Measurements from ENCODE around the gene SRRD. TPM values are rescaled to one million over a fixed set of nuclear protein-coding genes. Genes with fewer than 3 reads are reported as not detected.

The SRRD gene
- total and polyA plus RNA-seq, 2 of the 8 experiments (the other 6 are each of a cell fraction or from before 2014, with no cell fraction given) = 17.1 to 25.3 TPM

GRCh38 chr22:26457661-26458272, 25.9 kb upstream of the SRRD start:
- no peak overlapping the region for H4K91ac ChIP-seq (replicated peaks; ENCODE audit: insufficient read length, low read length)
- H2BK20ac ChIP-seq (ENCODE audit: low read length) = no peak overlapping the region
- no peaks in the 10 kb centered on the region for H3K27me3 ChIP-seq (replicated peaks in 1 of 4; ENCODE audit: control insufficient read depth in 3 of 4, extremely low read depth in 1 of 4, insufficient read depth in 3 of 4, low read length in 3 of 4)
- H4K20me1 ChIP-seq (replicated peaks in 1 of 2; ENCODE audit: control insufficient read depth in 1 of 2, insufficient read depth in 2 of 2, low read length in 2 of 2) = peaks cover 4 to 5% of the 10 kb centered on the region in 2 experiments
- H3K4me1 ChIP-seq (replicated peaks in 1 of 4; ENCODE audit: control insufficient read depth in 3 of 4, insufficient read depth in 4 of 4, low read length in 3 of 4) = no peaks in the 10 kb centered on the region
- H3K18ac ChIP-seq (ENCODE audit: extremely low read depth, low read length) = no peak overlapping the region
- H3K4me3 ChIP-seq (ENCODE audit: extremely low read depth in 1 of 4, insufficient read depth in 2 of 4, low read depth in 3 of 4, low read length in 4 of 4) = no peak overlapping the region
- no peaks in the 10 kb centered on the region for H3K9me3 ChIP-seq (ENCODE audit: insufficient read depth in 2 of 2, low read depth in 1 of 2, low read length in 1 of 2)
- H3K4me2 ChIP-seq (ENCODE audit: insufficient read depth in 1 of 2, low read depth in 2 of 2, low read length in 2 of 2) = no peak overlapping the region
- H2BK15ac ChIP-seq (ENCODE audit: low read length) = no peak overlapping the region
- no peak overlapping the region for H3K56ac ChIP-seq (replicated peaks; ENCODE audit: insufficient read length, low read depth, low read length)
- ChIA-PET POLR2A (ENCODE audit: partially characterized antibody) (interaction anchor here (1.1 to 1.2 kb wide), 2 partner anchors 28 to 52 kb away, joined by 3 read pairs; no protein-coding TSS in a partner anchor), CTCF (ENCODE audit: partially characterized antibody) (interaction anchor here (0.6 to 3.3 kb wide), 2 partner anchors 91 to 109 kb away, joined by 3 to 15 read pairs; no protein-coding TSS in a partner anchor)
- H3K23ac ChIP-seq (ENCODE audit: insufficient read length) = no peak overlapping the region
- 97% methylated on average over 26 of the region's 26 CpGs; no CpG with 5 or more reads in 1 of the 2 experiments for WGBS, 2 experiments (ENCODE audit: extremely low coverage in 1 of 2, insufficient coverage in 1 of 2, insufficient read length in 1 of 2, insufficient replicate concordance in 2 of 2, low coverage in 1 of 2, low lambda C conversion rate in 2 of 2, missing lambda C conversion rate in 1 of 2)
- no peaks in the 10 kb centered on the region for H3K23me2 ChIP-seq (ENCODE audit: low read depth, low read length)
- no peak overlapping the region for H3K9ac ChIP-seq (replicated peaks in 1 of 4; ENCODE audit: extremely low read depth in 1 of 4, low read depth in 3 of 4, low read length in 3 of 4)
- H2AK5ac ChIP-seq (ENCODE audit: low read depth, low read length) = no peak overlapping the region
- no peak overlapping the region for H3K4ac ChIP-seq (replicated peaks; ENCODE audit: insufficient read length, low read depth, low read length)
- FAIRE-seq (no peak), DNase-seq (ENCODE audit: low read depth in 1 of 2, low spot score in 2 of 2) (no peak)
- no peak overlapping the region for H2BK12ac ChIP-seq (ENCODE audit: low read depth, low read length)
- H3K14ac ChIP-seq (ENCODE audit: insufficient read length) = no peak overlapping the region
- H3K36me3 ChIP-seq (ENCODE audit: control insufficient read depth in 2 of 4, insufficient read depth in 4 of 4, low read length in 3 of 4) = peaks cover 4 to 48% (median 20%) of the 10 kb centered on the region in 4 experiments; a peak in 6 of 8 replicates
- 0 out of 2 replicates have a peak, but pooled peaks cover 2% of the 10 kb centered on the region for H3K79me1 ChIP-seq (ENCODE audit: low read depth, low read length)
- H2AFZ ChIP-seq (ENCODE audit: low read length) = no peak overlapping the region
- peaks cover 0 to 2% of the 10 kb centered on the region in 2 experiments; a peak in 1 of 4 replicates for H3K79me2 ChIP-seq (ENCODE audit: control insufficient read depth in 1 of 2, insufficient read depth in 2 of 2, low read length in 2 of 2)
- no peak overlapping the region for H2BK5ac ChIP-seq (ENCODE audit: low read depth, low read length)
- H3K27ac ChIP-seq (ENCODE audit: low read depth, low read length) = no peak overlapping the region
- no peak overlapping the region for H2BK120ac ChIP-seq (replicated peaks; ENCODE audit: low read depth, low read length)
- H4K5ac ChIP-seq (ENCODE audit: insufficient read length, low read depth, low read length) = no peak overlapping the region
- H4K8ac ChIP-seq (ENCODE audit: extremely low read depth, insufficient read depth, low read length) = no peak overlapping the region
- TF ChIP-seq KDM1A (IDR thresholded peaks at IDR 0.05; ENCODE audit: borderline replicate concordance, low read length) = no peak
- TF ChIP-seq POLR2AphosphoS5 (IDR thresholded peaks at IDR 0.05; ENCODE audit: low read depth, low read length) = no peak
- TF ChIP-seq BRCA1 (IDR thresholded peaks at IDR 0.05; ENCODE audit: low read depth, low read length) = no peak
- TF ChIP-seq BCL11A (IDR thresholded peaks at IDR 0.05; ENCODE audit: low read depth in 2 of 2, low read length in 2 of 2) = no peak
- no peak for TF ChIP-seq BACH1 (IDR thresholded peaks at IDR 0.05; ENCODE audit: low read length)
- TF ChIP-seq CTBP2 (IDR thresholded peaks at IDR 0.05; ENCODE audit: borderline replicate concordance, insufficient read depth, insufficient read length, low read length) = no peak
- TF ChIP-seq KDM4A (IDR thresholded peaks at IDR 0.05; ENCODE audit: low read depth, low read length, severe bottlenecking) = no peak
- TF ChIP-seq USF2 (IDR thresholded peaks at IDR 0.05; ENCODE audit: low read length) = no peak
- TF ChIP-seq JUN (IDR thresholded peaks at IDR 0.05; ENCODE audit: low read depth, low read length) = no peak
- no peak for TF ChIP-seq TCF12 (IDR thresholded peaks at IDR 0.05; ENCODE audit: low read depth, low read length)
- TF ChIP-seq EP300 (IDR thresholded peaks at IDR 0.05; ENCODE audit: borderline replicate concordance in 1 of 2, low read depth in 2 of 2, low read length in 2 of 2) = no peak
